ENCODE measurements around the gene VPS13C. TPM values are rescaled to one million over a fixed set of nuclear protein-coding genes. Genes with fewer than 3 reads are reported as not detected.
A peak's percentile ranks its signal among the peaks of the same experiment; 100 is the strongest.

VPS13C gene
- polyA plus RNA-seq, 1 experiment, result 6.0 TPM

GRCh38 chr15:61994216-61994615 lies 66.0 kb downstream of the VPS13C start:
- peak; percentile 16 for DNase-seq (ENCODE audit: low read depth)
- Histone ChIP-seq H3K27me3 (ENCODE audit: control insufficient read depth, insufficient read depth, low read length) (no peaks in the 10 kb centered on the region), H3K36me3 (ENCODE audit: control insufficient read depth, insufficient read depth, low read length) (no peaks in the 10 kb centered on the region), H3K4me3 (ENCODE audit: low read depth, low read length) (no peak overlapping the region)
- ChIA-PET POLR2A (no interaction called here), CTCF (no interaction called here)
- no peak for TF ChIP-seq CTCF (IDR thresholded peaks at IDR 0.05; ENCODE audit: insufficient read depth, low read depth, low read length)

- H3K27me3 ChIP-seq (ENCODE audit: control insufficient read depth, insufficient read depth, low read length), result no peaks in the 10 kb centered on the region
- H3K4me3 ChIP-seq (ENCODE audit: low read depth, low read length), result no peak overlapping the region
- no peak for DNase-seq (ENCODE audit: low read depth)
- ChIA-PET CTCF (interaction anchor here (0.7 to 1.0 kb wide), 4 partner anchors 63 to 652 kb away, joined by 3 to 5 read pairs (median 4); no protein-coding TSS in a partner anchor), POLR2A (no interaction called here)
- no peaks in the 10 kb centered on the region for H3K36me3 ChIP-seq (ENCODE audit: control insufficient read depth, insufficient read depth, low read length)
- TF ChIP-seq CTCF (IDR thresholded peaks at IDR 0.05; ENCODE audit: insufficient read depth, low read depth, low read length), result no peak
Measured at GRCh38 chr15:61992518-61992917, 67.7 kb downstream of the VPS13C start.

GRCh38 chr15:61989667-61990066 lies 70.6 kb downstream of the VPS13C start:
- DNase-seq (ENCODE audit: low read depth), result no peak
- H3K4me3 ChIP-seq (ENCODE audit: low read depth, low read length), result no peak overlapping the region
- no peaks in the 10 kb centered on the region for H3K27me3 ChIP-seq (ENCODE audit: control insufficient read depth, insufficient read depth, low read length)
- H3K36me3 ChIP-seq (ENCODE audit: control insufficient read depth, insufficient read depth, low read length), result no peaks in the 10 kb centered on the region
- ChIA-PET POLR2A (no interaction called here), CTCF (no interaction called here)
- TF ChIP-seq CTCF (IDR thresholded peaks at IDR 0.05; ENCODE audit: insufficient read depth, low read depth, low read length), result no peak

- TF ChIP-seq CTCF (IDR thresholded peaks at IDR 0.05; ENCODE audit: insufficient read depth, low read depth, low read length), result no peak
- Histone ChIP-seq H3K4me3 (ENCODE audit: low read depth, low read length) (no peak overlapping the region), H3K36me3 (ENCODE audit: control insufficient read depth, insufficient read depth, low read length) (no peaks in the 10 kb centered on the region), H3K27me3 (ENCODE audit: control insufficient read depth, insufficient read depth, low read length) (no peaks in the 10 kb centered on the region)
- ChIA-PET CTCF (no interaction called here), POLR2A (no interaction called here)
- no peak for DNase-seq (ENCODE audit: low read depth)
Measured at GRCh38 chr15:61987824-61988223, 72.4 kb downstream of the VPS13C start.

GRCh38 chr15:61983081-61983480 lies 77.2 kb downstream of the VPS13C start:
- ChIA-PET POLR2A (no interaction called here), CTCF (interaction anchor here (1.3 kb wide), 1 partner anchor 77 kb away, joined by 3 read pairs; the partner anchor contains the start of gene VPS13C)
- no peaks in the 10 kb centered on the region for H3K27me3 ChIP-seq (ENCODE audit: control insufficient read depth, insufficient read depth, low read length)
- TF ChIP-seq CTCF (IDR thresholded peaks at IDR 0.05; ENCODE audit: insufficient read depth, low read depth, low read length), result no peak
- 0 out of 2 replicates have a peak, but pooled peaks cover 1% of the 10 kb centered on the region for H3K36me3 ChIP-seq (ENCODE audit: control insufficient read depth, insufficient read depth, low read length)
- no peak overlapping the region for H3K4me3 ChIP-seq (ENCODE audit: low read depth, low read length)
- DNase-seq (ENCODE audit: low read depth), result no peak

Measured in BJ (cell line).